A549 (cell line): Measurements from ENCODE around the gene CYB5B.

Source experiments
- CTCF ChIP-seq: fragments of >200 bp; sonication (Bioruptor Twin); formaldehyde crosslinking; IDR thresholded peaks from 3 replicates; pipeline ENCODE4 v1.5.1; 2016
- EP300 ChIP-seq, 2 experiments: fragments of >200 bp; sonication (Bioruptor Twin); formaldehyde crosslinking; IDR thresholded peaks; 2 replicates in 1 of 2; 3 replicates in 1 of 2; pipeline ENCODE4 v1.6.1; 2016 to 2017
- KDM1A ChIP-seq: fragments of 200-600 bp; sonication (generic); IDR thresholded peaks from 2 replicates; pipeline ENCODE4 v1.6.1; 2016; ENCODE audit warnings: low read depth, mild to moderate bottlenecking
- TF ChIP-seq, protein P1 (sequence below): fragments of 250-450 bp; sonication (Bioruptor Pico); IDR thresholded peaks from 2 replicates; pipeline ENCODE4 v1.5.0; 2021; ENCODE audit warnings: mild to moderate bottlenecking, moderate library complexity, borderline replicate concordance

GRCh38 chr16:69407702-69408323 lies 16.6 kb upstream of the CYB5B start:
- TF ChIP-seq KDM1A (no peak), CTCF (no peak), EP300 (IDR thresholded peaks at IDR 0.05) (no peak)
- TF ChIP-seq, protein P1, sequence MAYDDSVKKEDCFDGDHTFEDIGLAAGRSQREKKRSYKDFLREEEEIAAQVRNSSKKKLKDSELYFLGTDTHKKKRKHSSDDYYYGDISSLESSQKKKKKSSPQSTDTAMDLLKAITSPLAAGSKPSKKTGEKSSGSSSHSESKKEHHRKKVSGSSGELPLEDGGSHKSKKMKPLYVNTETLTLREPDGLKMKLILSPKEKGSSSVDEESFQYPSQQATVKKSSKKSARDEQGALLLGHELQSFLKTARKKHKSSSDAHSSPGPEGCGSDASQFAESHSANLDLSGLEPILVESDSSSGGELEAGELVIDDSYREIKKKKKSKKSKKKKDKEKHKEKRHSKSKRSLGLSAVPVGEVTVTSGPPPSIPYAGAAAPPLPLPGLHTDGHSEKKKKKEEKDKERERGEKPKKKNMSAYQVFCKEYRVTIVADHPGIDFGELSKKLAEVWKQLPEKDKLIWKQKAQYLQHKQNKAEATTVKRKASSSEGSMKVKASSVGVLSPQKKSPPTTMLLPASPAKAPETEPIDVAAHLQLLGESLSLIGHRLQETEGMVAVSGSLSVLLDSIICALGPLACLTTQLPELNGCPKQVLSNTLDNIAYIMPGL (CRISPR knock-in tag): no peak
